ENCODE measurements around the gene PSMD13.

- TF ChIP-seq, protein P1, sequence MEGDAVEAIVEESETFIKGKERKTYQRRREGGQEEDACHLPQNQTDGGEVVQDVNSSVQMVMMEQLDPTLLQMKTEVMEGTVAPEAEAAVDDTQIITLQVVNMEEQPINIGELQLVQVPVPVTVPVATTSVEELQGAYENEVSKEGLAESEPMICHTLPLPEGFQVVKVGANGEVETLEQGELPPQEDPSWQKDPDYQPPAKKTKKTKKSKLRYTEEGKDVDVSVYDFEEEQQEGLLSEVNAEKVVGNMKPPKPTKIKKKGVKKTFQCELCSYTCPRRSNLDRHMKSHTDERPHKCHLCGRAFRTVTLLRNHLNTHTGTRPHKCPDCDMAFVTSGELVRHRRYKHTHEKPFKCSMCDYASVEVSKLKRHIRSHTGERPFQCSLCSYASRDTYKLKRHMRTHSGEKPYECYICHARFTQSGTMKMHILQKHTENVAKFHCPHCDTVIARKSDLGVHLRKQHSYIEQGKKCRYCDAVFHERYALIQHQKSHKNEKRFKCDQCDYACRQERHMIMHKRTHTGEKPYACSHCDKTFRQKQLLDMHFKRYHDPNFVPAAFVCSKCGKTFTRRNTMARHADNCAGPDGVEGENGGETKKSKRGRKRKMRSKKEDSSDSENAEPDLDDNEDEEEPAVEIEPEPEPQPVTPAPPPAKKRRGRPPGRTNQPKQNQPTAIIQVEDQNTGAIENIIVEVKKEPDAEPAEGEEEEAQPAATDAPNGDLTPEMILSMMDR (IDR thresholded peaks at IDR 0.05; ENCODE audit: insufficient read depth, low read depth, low read length): no peak
- no peak for TF ChIP-seq EZH2 (IDR thresholded peaks at IDR 0.05; ENCODE audit: insufficient read depth, low read length)
Measured at GRCh38 chr11:270451-271318, 33.9 kb downstream of the PSMD13 start.
